AG09319 (cell line): ENCODE results near the gene UTP25.

Experiments used
- DNase-seq: peaks from one replicate; pipeline ENCODE4 v3.0.0-alpha.2; 2010; ENCODE audit warnings: low read depth; ENCODE audit errors: extremely low read depth
- TF ChIP-seq, protein P1 (sequence below): IDR thresholded peaks from 2 replicates; pipeline ENCODE4 v1.5.1; 2011; ENCODE audit warnings: low read depth, mild to moderate bottlenecking, inconsistent platforms, low read length, moderate library complexity

UTP25 gene

GRCh38 chr1:209854196-209854595, 26.4 kb downstream of the UTP25 start:
- TF ChIP-seq, protein P1, sequence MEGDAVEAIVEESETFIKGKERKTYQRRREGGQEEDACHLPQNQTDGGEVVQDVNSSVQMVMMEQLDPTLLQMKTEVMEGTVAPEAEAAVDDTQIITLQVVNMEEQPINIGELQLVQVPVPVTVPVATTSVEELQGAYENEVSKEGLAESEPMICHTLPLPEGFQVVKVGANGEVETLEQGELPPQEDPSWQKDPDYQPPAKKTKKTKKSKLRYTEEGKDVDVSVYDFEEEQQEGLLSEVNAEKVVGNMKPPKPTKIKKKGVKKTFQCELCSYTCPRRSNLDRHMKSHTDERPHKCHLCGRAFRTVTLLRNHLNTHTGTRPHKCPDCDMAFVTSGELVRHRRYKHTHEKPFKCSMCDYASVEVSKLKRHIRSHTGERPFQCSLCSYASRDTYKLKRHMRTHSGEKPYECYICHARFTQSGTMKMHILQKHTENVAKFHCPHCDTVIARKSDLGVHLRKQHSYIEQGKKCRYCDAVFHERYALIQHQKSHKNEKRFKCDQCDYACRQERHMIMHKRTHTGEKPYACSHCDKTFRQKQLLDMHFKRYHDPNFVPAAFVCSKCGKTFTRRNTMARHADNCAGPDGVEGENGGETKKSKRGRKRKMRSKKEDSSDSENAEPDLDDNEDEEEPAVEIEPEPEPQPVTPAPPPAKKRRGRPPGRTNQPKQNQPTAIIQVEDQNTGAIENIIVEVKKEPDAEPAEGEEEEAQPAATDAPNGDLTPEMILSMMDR = no peak
- DNase-seq = no peak

- no peak for DNase-seq
- TF ChIP-seq, protein P1 = no peak
These were observed 27.2 kb downstream of the UTP25 start for GRCh38 chr1:209855006-209855405.

GRCh38 chr1:209855623-209856022, 27.9 kb downstream of the UTP25 start:
- DNase-seq = no peak

DNA sequence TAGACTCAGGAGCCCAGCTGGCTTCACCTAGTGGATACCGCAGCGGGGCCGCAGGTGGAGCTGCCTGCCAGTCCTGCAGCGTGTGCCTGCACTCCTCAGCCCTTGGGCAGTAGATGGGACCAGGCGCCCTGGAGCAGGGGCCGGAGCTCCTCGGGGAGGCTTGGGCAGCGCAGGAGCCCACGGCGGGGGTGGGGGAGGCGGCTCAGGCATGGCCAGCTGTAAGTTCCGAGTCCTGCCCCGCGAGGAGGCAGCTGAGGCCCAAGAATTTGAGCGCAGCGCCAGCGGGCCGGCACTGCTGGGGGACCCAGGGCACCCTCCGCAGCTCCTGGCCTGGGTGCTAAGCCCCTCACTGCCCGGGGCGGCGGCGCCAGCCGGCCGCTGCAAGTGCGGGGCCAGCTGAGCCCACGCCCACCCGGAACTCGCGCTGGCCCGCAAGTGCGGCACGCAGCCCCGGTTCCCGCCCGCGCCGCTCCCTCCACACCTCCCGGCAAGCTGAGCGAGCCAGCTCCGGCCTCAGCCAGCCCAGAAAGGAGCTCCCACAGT, 30.9 kb downstream of the UTP25 start:
- TF ChIP-seq, protein P1 = no peak
- DNase-seq = no peak

More at GRCh38 chr1:209855623-209856022, 27.9 kb downstream of the UTP25 start:
- TF ChIP-seq, protein P1 = no peak

GRCh38 chr1:209860293-209860881, 32.6 kb downstream of the UTP25 start:
- DNase-seq = peak; percentile 79

GRCh38 chr1:209861242-209861641, 33.5 kb downstream of the UTP25 start:
- DNase-seq = no peak
- TF ChIP-seq, protein P1 = no peak

More at GRCh38 chr1:209860293-209860881, 32.6 kb downstream of the UTP25 start:
- TF ChIP-seq, protein P1 = peak; percentile 89
